GM19452 (cell line): ENCODE results near the gene SDK2.

Experiments
- ATAC-seq: cut with Tn5 transposase; IDR thresholded peaks from one replicate; pipeline ENCODE4 v1.9.1; 2021; ENCODE audit not compliant: unreplicated experiment

SDK2 gene

DNA sequence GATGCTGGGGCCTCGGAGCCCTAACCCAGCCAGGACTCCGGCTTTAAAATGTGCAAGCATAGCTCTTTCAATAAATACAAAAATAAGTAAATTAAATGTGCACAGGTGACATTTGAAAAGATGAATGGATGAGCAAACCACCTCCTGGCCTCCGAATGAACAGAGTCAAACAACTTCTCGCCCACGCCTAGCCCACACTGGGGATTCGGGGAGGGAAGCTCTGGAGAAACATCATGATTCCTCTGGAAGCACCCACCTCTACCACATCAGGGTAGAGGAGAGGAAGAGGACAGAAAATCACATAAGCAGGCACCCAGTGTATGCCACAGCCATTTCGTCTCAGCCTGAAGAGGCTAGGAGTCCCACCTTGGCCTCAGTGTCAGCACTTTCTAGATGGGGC, 105.8 kb downstream of the SDK2 start:
- no peak for ATAC-seq

- ATAC-seq: no peak
These were observed 107.3 kb downstream of the SDK2 start for GRCh38 chr17:73536700-73537605.

GRCh38 chr17:73535746-73536145, 108.5 kb downstream of the SDK2 start:
- no peak for ATAC-seq

GRCh38 chr17:73534209-73534909, 109.9 kb downstream of the SDK2 start:
- no peak for ATAC-seq

DNA sequence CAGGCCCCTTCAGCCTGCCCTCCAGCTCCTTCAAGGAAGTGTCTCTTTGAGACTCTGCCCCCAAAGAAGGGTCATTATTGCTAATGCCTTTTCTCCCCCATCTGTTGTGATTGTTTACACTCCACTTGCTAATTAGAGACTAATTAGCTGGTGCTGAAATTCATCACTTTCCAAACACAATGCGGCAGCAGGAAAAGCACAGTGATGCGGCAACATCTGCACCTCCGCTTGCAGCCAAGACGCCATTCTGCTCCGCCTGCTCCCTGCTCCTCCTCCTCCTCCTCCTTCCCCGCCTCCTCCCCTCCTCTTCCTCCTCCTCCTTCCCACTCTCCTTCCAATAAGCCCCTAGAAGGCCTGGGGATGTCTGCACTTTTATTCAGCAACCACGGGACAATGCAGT, 110.5 kb downstream of the SDK2 start:
- ATAC-seq: no peak

DNA sequence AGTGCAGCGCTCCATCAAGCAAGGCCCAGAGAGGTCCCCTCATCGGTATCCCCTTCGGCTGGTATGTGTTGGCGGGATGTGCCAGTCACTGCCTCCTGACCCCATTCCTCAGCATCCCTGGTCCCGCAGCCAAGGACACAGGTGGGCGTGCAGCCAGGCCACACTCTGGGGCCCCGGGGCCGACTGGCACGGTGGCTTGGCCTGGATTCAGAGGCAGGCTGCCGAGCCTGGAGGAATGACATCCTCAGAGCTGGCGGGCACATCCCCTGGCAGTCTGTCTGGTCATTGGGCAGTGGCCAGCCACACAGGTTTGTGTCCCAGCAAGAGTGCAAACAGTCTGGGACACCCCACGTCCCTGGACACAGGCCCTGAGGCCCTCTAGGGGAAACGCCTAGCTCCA, 111.1 kb downstream of the SDK2 start:
- ATAC-seq: no peak

DNA sequence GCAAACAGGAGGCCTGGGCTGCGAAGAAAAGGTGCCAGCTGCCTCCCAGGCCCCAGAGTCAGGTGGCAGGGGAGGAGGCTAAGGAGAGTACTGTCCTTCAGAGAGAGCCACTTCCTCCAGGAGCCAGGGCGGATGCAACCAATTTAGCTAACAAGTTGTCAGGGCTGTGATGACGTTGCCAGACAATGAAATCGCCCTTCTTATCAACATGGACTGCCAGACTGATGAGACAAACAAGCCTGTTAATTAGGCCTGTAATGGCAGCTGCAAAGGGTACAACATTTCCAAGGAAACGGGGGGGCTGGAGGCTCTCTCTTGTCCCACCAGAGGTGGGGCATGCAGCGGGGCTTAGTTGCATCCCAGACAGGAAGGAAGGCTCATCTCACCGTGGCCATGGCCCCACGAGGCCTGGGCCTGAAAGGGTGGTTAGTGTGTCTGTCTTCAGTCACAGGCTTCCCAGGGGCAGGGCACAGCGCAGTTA, 111.8 kb downstream of the SDK2 start:
- ATAC-seq: no peak

GRCh38 chr17:73531158-73531557, 113.1 kb downstream of the SDK2 start:
- ATAC-seq: no peak

DNA sequence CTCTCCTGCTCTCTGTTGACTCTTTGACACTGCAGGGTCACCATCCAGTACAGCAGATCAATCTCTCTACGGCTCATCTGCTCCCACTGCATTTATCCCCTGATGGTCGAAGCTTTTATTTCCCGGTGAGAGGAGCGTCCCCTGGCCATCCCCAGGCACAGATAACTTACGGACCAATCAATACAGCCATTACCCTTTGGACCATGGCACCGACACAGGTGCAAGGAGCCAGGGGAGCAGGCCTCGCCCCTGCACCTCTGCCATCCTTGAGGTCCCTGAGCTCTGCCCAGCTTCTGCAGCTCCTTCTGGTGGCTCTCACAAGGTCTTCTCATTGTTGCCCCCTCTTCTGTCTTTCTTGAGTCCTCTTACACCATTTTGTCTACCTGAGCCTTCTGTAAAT, 115.6 kb downstream of the SDK2 start:
- no peak for ATAC-seq

DNA sequence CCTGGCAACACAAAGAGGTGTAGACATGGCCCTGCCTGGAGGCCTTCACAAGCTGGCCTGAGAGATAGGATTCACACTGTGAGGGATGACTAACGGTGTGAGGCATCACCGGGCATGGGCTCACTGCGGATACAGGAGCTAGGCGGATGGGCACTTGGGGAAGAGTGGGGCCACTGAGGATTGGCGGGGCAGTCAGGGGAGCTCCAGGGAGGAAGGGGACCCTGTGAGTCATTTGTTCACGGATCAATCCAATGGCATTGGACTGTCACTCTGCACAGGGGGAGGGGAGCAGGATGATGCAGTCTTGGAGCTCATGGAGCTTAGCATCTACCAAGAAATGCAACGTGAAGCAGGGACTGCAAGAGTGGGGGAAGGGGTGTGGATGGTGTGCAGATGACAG, 117.3 kb downstream of the SDK2 start:
- no peak for ATAC-seq

GRCh38 chr17:73524941-73525679, 119.1 kb downstream of the SDK2 start:
- no peak for ATAC-seq

- ATAC-seq: no peak
These were observed 121.5 kb downstream of the SDK2 start for GRCh38 chr17:73522696-73523095.

GRCh38 chr17:73522107-73522506, 122.1 kb downstream of the SDK2 start:
- ATAC-seq: no peak

GRCh38 chr17:73521376-73521775, 122.9 kb downstream of the SDK2 start:
- ATAC-seq: no peak

- ATAC-seq: no peak
These were observed 123.9 kb downstream of the SDK2 start for GRCh38 chr17:73520369-73520761.

GRCh38 chr17:73519714-73520368, 124.4 kb downstream of the SDK2 start:
- no peak for ATAC-seq

DNA sequence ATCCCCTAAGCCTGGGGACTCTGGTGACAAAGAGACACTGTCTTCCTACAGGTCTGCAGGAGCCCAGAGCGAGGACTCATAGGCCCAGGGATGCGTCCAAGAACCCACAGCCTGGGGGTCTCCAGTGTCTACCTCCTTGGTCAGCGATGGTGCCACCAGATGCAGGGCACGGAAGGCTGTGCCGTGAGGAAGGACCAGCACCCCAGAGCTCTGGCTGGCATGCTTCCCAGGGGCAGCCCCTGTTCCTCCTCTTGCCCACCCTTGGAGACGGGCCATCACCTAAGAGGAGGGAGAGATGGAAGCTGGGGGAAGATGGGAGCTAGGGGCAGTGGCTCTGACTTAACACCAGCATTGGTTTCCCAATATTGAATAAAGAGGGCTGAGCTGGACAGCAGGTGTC, 125.2 kb downstream of the SDK2 start:
- ATAC-seq: no peak

DNA sequence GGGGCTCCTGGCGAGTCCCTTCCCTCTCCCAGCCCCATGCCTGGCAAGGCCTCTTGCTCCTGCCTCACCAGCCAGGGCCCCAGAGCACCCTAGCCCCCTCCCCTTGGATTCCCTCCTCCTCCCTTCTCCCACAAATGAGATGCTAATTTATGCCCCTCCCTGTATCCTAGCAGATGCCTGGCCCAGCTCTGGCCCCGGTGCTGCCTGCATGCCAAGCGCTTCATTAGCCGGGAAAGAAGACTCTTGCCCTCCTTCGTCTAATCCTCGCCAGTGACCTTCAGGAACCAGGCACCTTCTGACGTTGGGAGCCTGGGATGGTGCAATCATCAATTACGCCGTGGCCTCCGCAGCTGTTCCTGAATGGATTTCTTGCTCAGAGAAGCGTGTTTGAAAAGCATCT, 127.8 kb downstream of the SDK2 start:
- ATAC-seq: no peak

DNA sequence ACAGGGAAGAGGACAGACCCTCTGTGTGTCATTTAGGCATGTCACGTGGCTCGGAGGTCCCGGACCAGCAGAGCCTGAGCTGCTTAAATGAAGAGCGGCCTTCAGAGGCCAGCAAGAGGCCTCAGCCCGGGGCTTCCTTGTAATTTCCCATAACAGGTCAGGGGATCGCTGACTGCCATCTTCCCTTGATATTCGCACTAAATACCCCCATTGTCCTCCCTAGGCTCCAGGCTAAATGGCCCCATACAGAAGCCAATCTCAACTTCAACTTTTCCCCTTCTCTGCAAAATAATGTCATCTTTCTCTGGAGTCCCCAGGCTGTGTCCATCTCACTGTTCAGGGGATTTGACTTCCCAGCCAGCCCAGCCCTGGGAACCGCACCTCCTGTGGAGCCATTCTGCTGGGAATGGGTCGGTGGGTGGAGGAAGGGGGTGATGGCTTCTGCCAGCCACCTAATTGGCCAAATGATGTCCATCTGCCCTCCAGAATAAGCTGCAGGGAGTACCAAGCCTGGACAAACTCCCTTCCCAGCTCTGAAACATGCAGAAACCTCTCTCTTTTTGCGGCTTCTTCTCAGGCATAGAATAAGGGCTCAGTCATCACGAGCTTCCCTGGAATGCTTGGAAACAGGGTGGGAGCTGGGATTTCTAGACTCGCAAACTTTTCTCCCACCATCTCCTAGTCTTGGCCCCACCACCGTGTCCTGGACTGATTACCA, 129.9 kb downstream of the SDK2 start:
- ATAC-seq: no peak

DNA sequence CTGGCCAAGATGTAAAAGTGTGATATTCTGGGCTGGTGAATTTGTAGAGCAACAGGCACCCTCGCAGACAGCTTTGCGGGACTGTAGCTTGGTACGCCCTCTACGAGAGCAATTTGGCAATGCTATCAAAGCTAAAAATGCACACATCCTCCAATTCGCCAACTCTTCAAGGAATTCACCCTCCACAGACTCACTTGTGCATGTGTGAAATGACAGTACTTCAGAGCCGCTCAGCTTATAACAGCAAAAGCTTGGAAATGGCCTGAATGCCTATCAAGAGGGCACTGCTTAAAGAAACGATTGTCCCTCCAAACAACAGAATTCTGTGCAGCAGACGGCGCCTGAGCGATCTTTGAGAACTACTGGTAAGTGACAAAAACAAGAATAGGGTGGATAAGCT, 130.8 kb downstream of the SDK2 start:
- ATAC-seq: no peak
